SKM-1 (cell line): ENCODE results near the gene HOXC6.

ENCODE experiments used
- DNase-seq: peaks from one replicate; lab custom pipeline; 2025; ENCODE audit not compliant: unreplicated experiment; lab: John Stamatoyannopoulos, UW

HOXC6 gene

DNA sequence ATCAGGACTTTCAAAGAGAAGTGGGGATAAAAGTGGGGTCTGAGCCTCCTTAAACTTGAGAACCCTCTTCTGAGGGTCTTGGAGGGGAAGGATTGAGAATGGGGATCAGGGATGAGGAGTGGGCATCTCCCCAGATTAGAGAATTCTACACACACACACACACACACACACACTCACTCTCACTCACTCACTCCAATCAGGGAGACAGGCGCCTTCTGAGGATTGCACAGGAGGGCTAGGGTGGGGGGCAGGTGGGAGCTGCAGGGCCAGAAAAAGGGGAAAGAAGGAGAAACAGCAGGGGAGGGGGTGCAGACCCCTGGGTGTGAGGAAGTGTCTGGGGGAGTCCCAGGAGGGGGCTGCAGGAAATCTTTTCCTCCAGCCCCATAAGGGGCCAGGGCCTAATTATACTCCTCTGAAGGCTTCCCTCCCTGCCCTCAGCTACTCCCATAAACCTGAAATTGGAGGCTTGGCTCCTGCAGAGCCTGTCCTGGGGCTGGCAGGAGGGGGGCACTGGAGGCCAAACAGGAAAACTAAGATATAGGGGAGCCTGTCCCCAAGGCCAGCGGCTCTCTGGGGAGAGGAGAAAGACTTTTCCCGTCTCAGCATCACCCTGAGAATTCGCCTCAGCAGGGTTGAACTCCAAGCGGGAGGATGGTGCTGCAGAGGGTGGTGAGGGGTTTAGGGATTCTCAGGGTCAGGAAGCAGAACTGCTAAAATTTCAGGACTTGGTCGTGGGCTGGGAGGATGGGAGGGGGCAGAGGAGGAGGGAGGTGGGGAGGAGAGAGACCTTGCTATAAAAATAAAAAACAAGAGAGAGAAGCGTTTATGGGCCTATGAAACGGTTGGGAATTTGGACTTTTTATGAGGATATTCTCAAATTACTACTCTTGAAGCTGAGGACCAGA is 26.7 kb upstream of the HOXC6 start:
- DNase-seq: no peak

DNA sequence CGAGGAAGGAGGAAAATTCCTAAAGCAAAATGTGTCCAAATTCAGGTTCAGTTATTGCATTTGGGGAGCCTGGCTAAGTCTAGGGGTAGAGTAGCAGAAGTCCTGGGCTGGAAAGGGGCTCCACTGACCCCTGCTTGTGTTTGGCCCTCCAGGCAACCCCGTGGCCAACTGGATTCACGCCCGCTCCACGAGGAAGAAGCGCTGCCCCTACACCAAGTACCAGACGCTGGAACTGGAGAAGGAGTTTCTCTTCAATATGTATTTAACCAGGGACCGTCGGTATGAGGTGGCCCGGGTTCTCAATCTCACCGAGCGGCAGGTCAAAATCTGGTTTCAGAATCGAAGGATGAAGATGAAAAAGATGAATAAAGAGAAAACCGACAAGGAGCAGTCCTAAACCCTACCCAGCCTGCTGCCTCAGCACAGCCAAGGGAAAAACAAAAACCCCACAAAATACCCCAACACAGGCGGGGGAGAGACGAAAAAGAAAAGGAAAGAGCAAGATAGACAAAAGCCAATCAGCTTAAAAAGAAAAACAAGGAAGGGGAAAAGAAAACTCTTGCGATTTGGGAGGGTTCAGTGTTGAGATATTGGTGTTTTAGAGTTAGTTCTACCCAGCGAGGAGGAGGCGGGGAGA is 25.8 kb upstream of the HOXC6 start:
- no peak for DNase-seq

GRCh38 chr12:54002915-54003389 is 25.3 kb upstream of the HOXC6 start:
- no peak for DNase-seq

DNA sequence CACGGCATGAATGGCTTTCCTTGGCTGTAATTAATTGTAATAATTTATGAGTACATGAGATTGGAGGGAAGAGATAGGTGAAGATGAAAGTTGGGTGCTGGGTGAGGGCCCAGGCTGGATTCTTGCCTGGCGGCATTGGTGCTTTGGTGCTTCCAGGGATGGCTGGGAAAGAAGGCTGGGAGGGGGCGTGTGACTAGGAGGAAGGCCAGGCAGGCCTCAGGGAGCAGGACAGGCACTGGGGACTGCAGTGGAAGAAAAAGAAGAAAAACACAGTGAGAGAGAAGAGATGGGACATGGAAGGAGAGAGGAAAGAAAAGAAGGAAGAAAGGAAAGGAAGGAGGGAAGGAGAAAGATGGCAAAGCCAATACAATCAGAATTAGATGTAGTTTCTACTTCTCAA is 24.6 kb upstream of the HOXC6 start:
- DNase-seq: no peak

- no peak for DNase-seq
Measured at GRCh38 chr12:54004063-54004840, 24.0 kb upstream of the HOXC6 start.

- DNase-seq: no peak
Measured at GRCh38 chr12:54004841-54005530, 23.3 kb upstream of the HOXC6 start.

GRCh38 chr12:54005531-54005852 is 22.7 kb upstream of the HOXC6 start:
- DNase-seq: no peak

DNA sequence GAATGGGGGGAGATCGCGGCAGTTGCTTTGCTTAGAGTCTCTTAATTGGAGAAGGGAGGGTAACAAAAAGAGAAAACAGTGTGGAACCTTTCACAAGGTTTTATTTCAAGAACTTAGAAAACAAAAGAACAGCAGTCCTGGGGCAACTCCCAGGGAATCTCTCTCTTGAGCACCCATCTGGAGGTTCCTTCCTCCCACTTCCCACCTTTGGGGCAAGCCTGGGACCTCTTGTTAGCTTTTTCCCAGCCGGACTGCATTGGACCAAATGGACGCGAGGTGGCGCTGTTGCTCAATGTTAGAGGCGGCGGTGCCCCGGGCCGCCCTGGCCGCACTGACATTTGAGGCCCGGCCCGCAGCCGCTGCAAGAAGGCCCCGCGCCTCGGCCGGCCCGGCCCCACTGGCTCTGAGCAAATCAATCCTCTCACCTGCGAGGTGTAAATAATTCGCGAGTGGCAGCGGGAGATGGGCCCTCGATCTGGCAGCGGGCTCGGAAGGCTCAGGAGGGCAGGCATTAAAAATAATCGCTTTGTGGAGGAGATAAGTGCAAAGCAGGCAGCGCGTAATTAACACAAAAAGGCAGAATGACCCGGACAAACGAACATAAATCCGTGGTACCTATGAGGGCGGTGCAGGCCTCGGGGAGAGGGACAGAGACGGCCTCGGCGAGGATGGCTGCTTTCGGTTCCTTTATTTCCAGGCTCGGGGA is 22.2 kb upstream of the HOXC6 start:
- no peak for DNase-seq

- DNase-seq: no peak
Measured at GRCh38 chr12:54006559-54007220, 21.6 kb upstream of the HOXC6 start.

DNA sequence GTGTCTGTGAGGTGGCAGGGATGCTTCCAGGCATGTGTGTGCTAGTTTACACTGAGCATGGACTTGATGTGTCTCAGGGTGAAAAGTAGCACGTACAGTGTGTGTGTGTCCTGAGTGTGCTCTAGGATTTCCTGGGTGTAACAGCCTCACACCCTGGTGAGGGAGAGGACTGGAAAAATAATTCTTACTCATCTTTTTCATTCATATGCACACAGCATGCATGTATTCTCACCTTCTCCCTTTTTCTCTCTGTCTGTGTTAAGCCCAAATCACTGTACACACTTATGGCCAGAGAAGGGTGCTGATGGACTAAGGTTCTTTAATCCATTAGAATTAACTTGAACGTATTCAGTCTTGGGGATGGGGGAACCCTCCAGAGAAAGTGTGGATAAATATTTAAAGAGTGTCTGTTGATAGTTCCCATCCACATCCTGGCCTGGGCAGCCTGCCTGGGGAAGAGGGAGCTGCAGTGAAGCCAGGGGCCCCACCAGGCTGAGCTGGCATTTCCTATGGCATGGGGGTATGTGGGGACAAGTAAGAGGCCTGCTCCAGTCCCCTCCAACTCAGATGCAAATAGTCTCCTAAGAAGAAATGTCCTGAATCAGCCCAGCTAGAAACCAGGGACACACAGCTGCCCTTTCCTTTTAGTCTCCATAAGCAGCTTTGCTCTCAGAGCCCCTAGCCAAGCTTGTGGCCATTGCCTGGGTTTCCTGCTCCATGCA is 20.5 kb upstream of the HOXC6 start:
- DNase-seq: no peak

DNA sequence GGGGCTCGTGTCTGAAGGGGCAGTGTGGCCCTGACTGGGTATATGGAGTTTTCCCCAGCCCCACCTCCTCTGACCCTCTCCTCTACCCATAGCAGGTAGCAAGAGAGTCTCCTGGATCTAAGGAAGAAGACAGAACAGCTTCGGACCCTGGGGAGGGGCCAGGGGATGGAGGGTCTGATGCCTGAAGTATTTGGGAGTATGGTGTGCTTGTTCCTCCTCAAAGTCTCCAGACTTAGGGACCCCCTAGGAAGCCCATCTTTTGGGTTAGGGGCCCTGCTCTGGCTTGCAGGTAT is 20.0 kb upstream of the HOXC6 start:
- no peak for DNase-seq

DNA sequence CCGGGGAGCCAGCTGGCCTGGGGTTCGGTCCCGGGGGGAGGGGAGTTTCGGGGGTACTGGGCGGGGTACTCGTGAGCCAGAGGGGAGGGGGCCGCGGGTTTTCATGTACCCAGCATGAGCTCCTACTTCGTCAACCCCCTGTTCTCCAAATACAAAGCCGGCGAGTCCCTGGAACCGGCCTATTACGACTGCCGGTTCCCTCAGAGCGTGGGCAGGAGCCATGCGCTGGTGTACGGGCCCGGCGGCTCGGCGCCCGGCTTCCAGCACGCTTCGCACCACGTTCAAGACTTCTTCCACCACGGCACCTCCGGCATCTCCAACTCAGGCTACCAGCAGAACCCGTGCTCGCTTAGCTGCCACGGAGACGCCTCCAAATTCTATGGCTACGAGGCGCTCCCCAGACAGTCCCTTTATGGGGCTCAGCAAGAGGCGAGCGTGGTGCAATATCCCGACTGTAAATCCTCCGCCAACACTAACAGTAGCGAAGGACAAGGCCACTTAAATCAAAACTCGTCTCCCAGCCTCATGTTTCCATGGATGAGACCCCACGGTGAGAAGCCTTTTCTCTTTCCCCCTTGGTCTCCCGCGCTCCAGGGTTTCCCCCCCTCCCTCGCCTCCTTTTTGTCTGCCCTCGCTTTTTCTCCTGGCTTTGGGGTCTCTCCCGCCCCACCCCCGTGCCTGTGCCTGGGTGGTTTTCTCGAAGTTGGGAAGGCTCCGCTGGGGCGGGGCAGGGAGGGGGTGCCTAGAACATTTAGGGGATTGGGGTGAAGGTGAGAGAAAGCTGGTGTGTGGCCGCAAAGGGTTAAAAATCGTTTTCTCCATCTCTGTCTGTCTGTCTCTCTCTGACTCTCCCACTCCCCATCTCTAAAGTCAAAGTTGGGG is 18.8 kb upstream of the HOXC6 start:
- DNase-seq: no peak

DNA sequence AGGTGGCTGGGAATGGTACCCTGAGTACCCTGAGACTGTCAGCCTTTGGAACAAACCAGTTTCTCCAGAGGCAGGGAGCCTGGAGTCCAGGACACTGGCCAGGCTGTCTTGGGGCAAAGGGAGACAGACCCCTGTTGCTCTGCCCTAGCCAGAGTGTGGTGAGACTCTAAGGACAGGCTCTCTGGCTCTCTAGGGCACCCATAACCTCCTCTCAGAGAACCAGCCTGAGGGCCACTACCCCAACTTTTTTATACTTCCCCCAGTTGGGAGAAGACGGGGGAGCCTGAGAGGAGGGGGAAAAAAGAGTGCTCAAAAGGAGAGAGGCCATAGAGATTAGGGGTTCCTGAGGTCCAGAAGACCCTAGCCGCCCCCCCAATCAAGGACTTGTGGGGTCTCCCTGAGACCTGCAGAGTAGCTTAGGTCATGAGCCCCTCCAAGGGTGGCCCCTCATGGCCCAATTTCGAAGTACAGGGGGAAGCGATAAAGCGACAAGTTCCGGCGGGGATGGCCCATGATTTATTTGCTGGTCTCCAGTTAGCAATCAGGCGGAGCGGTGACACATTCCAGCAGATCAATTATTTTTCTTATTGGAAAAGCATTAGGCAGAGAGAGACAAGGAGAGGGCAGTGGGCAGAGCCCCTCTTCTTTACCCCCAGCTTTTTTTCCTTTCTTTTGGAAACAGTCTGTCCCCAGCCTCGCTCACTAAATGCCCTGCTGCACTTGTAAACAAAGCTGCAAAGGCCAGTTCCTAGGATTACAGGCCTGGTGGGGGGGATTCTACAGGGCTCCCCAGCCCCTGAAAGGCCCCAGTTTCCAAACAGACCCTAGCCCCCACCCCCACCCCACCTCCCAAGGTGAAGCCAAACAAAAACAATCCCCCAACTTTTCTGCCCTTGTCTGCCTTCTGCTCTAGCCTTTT is 17.9 kb upstream of the HOXC6 start:
- DNase-seq: no peak

- DNase-seq: no peak
Measured at GRCh38 chr12:54010972-54011664, 17.1 kb upstream of the HOXC6 start.

GRCh38 chr12:54011665-54012532 is 16.3 kb upstream of the HOXC6 start:
- DNase-seq: no peak
